DOHH2 (cell line): Measurements from ENCODE around the gene PGGHG.

Source experiments
- H3F3A ChIP-seq: fragments of 200-600 bp; sonication (generic), shearing (Covaris generic); 2 replicates; pipeline ENCODE4 v1.6.0; 2016; ENCODE audit warnings: antibody characterized with exemption, mild to moderate bottlenecking; ENCODE audit not compliant: control insufficient read depth, insufficient read depth
- H3K27ac ChIP-seq: fragments of 200-600 bp; sonication (generic); 2 replicates; pipeline ENCODE4 v1.5.1; 2014; ENCODE audit warnings: low read depth, mild to moderate bottlenecking, low read length, moderate library complexity
- H3K27me3 ChIP-seq: fragments of 200-600 bp; sonication (generic); 2 replicates; pipeline ENCODE4 v1.6.1; 2014; ENCODE audit warnings: mild to moderate bottlenecking, low read length, mixed read lengths; ENCODE audit not compliant: control insufficient read depth
- H3K36me3 ChIP-seq: fragments of 200-600 bp; sonication (generic); 2 replicates; pipeline ENCODE4 v1.6.1; 2014; ENCODE audit warnings: mild to moderate bottlenecking, low read length, moderate library complexity, mixed read lengths; ENCODE audit not compliant: control insufficient read depth
- H3K4me1 ChIP-seq: fragments of 200-600 bp; sonication (generic); 2 replicates; pipeline ENCODE4 v1.6.1; 2014; ENCODE audit warnings: mild to moderate bottlenecking, low read length, mixed read lengths; ENCODE audit not compliant: control insufficient read depth
- H3K4me2 ChIP-seq: fragments of 200-600 bp; sonication (generic); 2 replicates; pipeline ENCODE4 v1.6.0; 2014; ENCODE audit warnings: mild to moderate bottlenecking, low read length, moderate library complexity
- H3K4me3 ChIP-seq: fragments of 200-600 bp; sonication (generic); 2 replicates; pipeline ENCODE4 v1.5.1; 2014; ENCODE audit warnings: mild to moderate bottlenecking, low read length, mixed read lengths
- H3K79me2 ChIP-seq: fragments of 200-600 bp; sonication (generic); 2 replicates; pipeline ENCODE4 v1.6.1; 2014; ENCODE audit warnings: mild to moderate bottlenecking, low read length, mixed read lengths; ENCODE audit not compliant: control insufficient read depth
- H3K9me2 ChIP-seq: fragments of 200-600 bp; sonication (generic); replicated peaks from 2 replicates; pipeline ENCODE4 v1.6.1; 2014; ENCODE audit warnings: mild to moderate bottlenecking, low read length, mixed read lengths; ENCODE audit not compliant: control insufficient read depth
- H3K9me3 ChIP-seq: fragments of 200-600 bp; sonication (generic); 2 replicates; pipeline ENCODE4 v1.6.1; 2014; ENCODE audit warnings: antibody characterized with exemption, low read length, mixed read lengths; ENCODE audit not compliant: control insufficient read depth, insufficient read depth
- H4K20me1 ChIP-seq: fragments of 200-600 bp; sonication (generic); 2 replicates; pipeline ENCODE4 v1.6.0; 2014; ENCODE audit warnings: low read depth, mild to moderate bottlenecking, antibody characterized with exemption, low read length, moderate library complexity; ENCODE audit not compliant: control insufficient read depth, insufficient read depth
- CTCF ChIP-seq: fragments of 200-600 bp; sonication (generic); IDR thresholded peaks from one replicate; pipeline ENCODE4 v1.5.1; 2014; ENCODE audit warnings: antibody characterized with exemption, mild to moderate bottlenecking, low read depth, low read length; ENCODE audit not compliant: poor library complexity, severe bottlenecking
- EZH2phosphoT487 ChIP-seq: fragments of 200-600 bp; sonication (generic); IDR thresholded peaks from 2 replicates; pipeline ENCODE4 v1.6.1; 2017; ENCODE audit warnings: borderline replicate concordance, mild to moderate bottlenecking, antibody characterized with exemption, low read length, moderate library complexity, mixed read lengths

Gene PGGHG

GRCh38 chr11:288478-289397 is at the start of gene PGGHG:
Gene PGGHG, plus strand, starts transcription at chr11:289126. Its CDS starts 691 bp downstream, at chr11:289817.
- no peaks in the 10 kb centered on the region for H3K79me2 ChIP-seq
- peaks cover 20% of the 10 kb centered on the region for H3K27me3 ChIP-seq
- H3K9me2 ChIP-seq = no peaks in the 10 kb centered on the region
- no peaks in the 10 kb centered on the region for H3K9me3 ChIP-seq
- peak within 1 kb of the TSS; percentile 93 for H3K4me2 ChIP-seq
- TF ChIP-seq CTCF (no peak), EZH2phosphoT487 (peak; percentile 54; the same call in 1 of the 2 replicates)
- peaks cover 31% of the 10 kb centered on the region for H3K4me1 ChIP-seq
- no peaks in the 10 kb centered on the region for H3F3A ChIP-seq
- peak within 1 kb of the TSS; percentile 74 for H3K4me3 ChIP-seq
- H3K27ac ChIP-seq = no peak within 1 kb of the TSS
- no peaks in the 10 kb centered on the region for H4K20me1 ChIP-seq
- H3K36me3 ChIP-seq = no peaks in the 10 kb centered on the region

GRCh38 chr11:240315-240714 is 48.6 kb upstream of the PGGHG start:
- no peaks in the 10 kb centered on the region for H3K27me3 ChIP-seq
- peaks cover 17% of the 10 kb centered on the region for H3K4me1 ChIP-seq
- H3K4me3 ChIP-seq = no peak overlapping the region
- H3K79me2 ChIP-seq = peaks cover 69% of the 10 kb centered on the region
- no peaks in the 10 kb centered on the region for H3K9me2 ChIP-seq
- TF ChIP-seq CTCF (no peak), EZH2phosphoT487 (no peak)
- H3K4me2 ChIP-seq = no peak overlapping the region
- H3K9me3 ChIP-seq = no peaks in the 10 kb centered on the region
- peaks cover 69% of the 10 kb centered on the region for H3K36me3 ChIP-seq
- H3K27ac ChIP-seq = no peak overlapping the region
- no peaks in the 10 kb centered on the region; the same call in 1 of the 2 replicates for H4K20me1 ChIP-seq
- peaks cover 3% of the 10 kb centered on the region; the same call in 1 of the 2 replicates for H3F3A ChIP-seq

- no peak overlapping the region for H3K4me3 ChIP-seq
- H3K79me2 ChIP-seq = peaks cover 62% of the 10 kb centered on the region
- peaks cover 82% of the 10 kb centered on the region for H3K36me3 ChIP-seq
- peaks cover under 1% of the 10 kb centered on the region; the same call in 1 of the 2 replicates for H3F3A ChIP-seq
- TF ChIP-seq CTCF (no peak), EZH2phosphoT487 (no peak)
- no peaks in the 10 kb centered on the region for H3K9me3 ChIP-seq
- no peak overlapping the region for H3K4me2 ChIP-seq
- no peaks in the 10 kb centered on the region for H3K27me3 ChIP-seq
- H3K4me1 ChIP-seq = peaks cover 13% of the 10 kb centered on the region
- no peaks in the 10 kb centered on the region; the same call in 1 of the 2 replicates for H4K20me1 ChIP-seq
- no peaks in the 10 kb centered on the region for H3K9me2 ChIP-seq
- no peak overlapping the region for H3K27ac ChIP-seq
Measured at GRCh38 chr11:241634-242033, 47.3 kb upstream of the PGGHG start.
